Astrocyte (in vitro differentiated cells and primary cell): ENCODE results near the gene SEPTIN12. TPM values are rescaled to one million over a fixed set of nuclear protein-coding genes. Genes with fewer than 3 reads are reported as not detected.

Source experiments
- DNase-seq: peaks from one replicate; pipeline ENCODE4 v3.0.0-alpha.2; 2010; ENCODE audit warnings: low read depth
- FAIRE-seq: peaks from 2 replicates; lab custom pipeline; 2011; peaks lifted over from hg19 to GRCh38; lab: Jason Lieb, UNC
- H2AFZ ChIP-seq: 2 replicates; pipeline ENCODE4 v1.6.0; 2012; ENCODE audit warnings: low read depth, low read length, inconsistent platforms
- H3K27ac ChIP-seq: 2 replicates; pipeline ENCODE4 v1.5.1; 2011; ENCODE audit warnings: low read depth, low read length, inconsistent platforms
- H3K27me3 ChIP-seq: 2 replicates; pipeline ENCODE4 v1.6.0; 2011; ENCODE audit warnings: low read length, inconsistent platforms; ENCODE audit not compliant: insufficient read depth
- H3K36me3 ChIP-seq: 2 replicates; pipeline ENCODE4 v1.5.1; 2011; ENCODE audit warnings: low read length, inconsistent platforms; ENCODE audit not compliant: insufficient read depth
- H3K4me1 ChIP-seq: 2 replicates; pipeline ENCODE4 v1.5.1; 2011; ENCODE audit warnings: low read length, inconsistent platforms; ENCODE audit not compliant: insufficient read depth
- H3K4me2 ChIP-seq: 2 replicates; pipeline ENCODE4 v1.6.0; 2012; ENCODE audit warnings: low read length, inconsistent platforms
- H3K4me3 ChIP-seq: 2 replicates; pipeline ENCODE4 v1.5.1; 2011; ENCODE audit warnings: low read depth, mild to moderate bottlenecking, low read length, inconsistent platforms; ENCODE audit not compliant: insufficient read depth
- H3K79me2 ChIP-seq: 2 replicates; pipeline ENCODE4 v1.6.0; 2012; ENCODE audit warnings: mild to moderate bottlenecking, low read length, inconsistent platforms; ENCODE audit not compliant: insufficient read depth
- H3K9ac ChIP-seq: 2 replicates; pipeline ENCODE4 v1.6.0; 2012; ENCODE audit warnings: mild to moderate bottlenecking, low read length, inconsistent platforms
- H3K9me3 ChIP-seq: 2 replicates; pipeline ENCODE4 v1.5.1; 2012; ENCODE audit warnings: low read depth, mild to moderate bottlenecking, low read length, inconsistent platforms; ENCODE audit not compliant: insufficient read depth
- H4K20me1 ChIP-seq: 2 replicates; pipeline ENCODE4 v1.6.0; 2012; ENCODE audit warnings: low read length, inconsistent platforms; ENCODE audit not compliant: insufficient read depth
- H3K27ac Mint-ChIP-seq: one replicate; pipeline ENCODE4 v1.8.0; 2021; ENCODE audit warnings: mild to moderate bottlenecking, mixed read lengths; ENCODE audit not compliant: unreplicated experiment
- H3K27me3 Mint-ChIP-seq: one replicate; pipeline ENCODE4 v1.8.0; 2021; ENCODE audit warnings: low read depth, mixed read lengths; ENCODE audit not compliant: unreplicated experiment
- H3K36me3 Mint-ChIP-seq: one replicate; pipeline ENCODE4 v1.8.0; 2021; ENCODE audit warnings: low read depth, mixed read lengths; ENCODE audit not compliant: unreplicated experiment
- H3K4me1 Mint-ChIP-seq: one replicate; pipeline ENCODE4 v1.8.0; 2021; ENCODE audit warnings: low read depth, mixed read lengths; ENCODE audit not compliant: unreplicated experiment
- H3K4me3 Mint-ChIP-seq: one replicate; pipeline ENCODE4 v1.8.0; 2021; ENCODE audit warnings: mild to moderate bottlenecking, moderate library complexity, mixed read lengths; ENCODE audit not compliant: unreplicated experiment
- H3K9me3 Mint-ChIP-seq: one replicate; pipeline ENCODE4 v1.8.0; 2021; ENCODE audit warnings: mild to moderate bottlenecking, mixed read lengths; ENCODE audit not compliant: unreplicated experiment
- EZH2 ChIP-seq: IDR thresholded peaks from 2 replicates; pipeline ENCODE4 v1.6.1; 2012; ENCODE audit warnings: mild to moderate bottlenecking, low read length, inconsistent platforms; ENCODE audit not compliant: insufficient read depth
- total RNA-seq: library from RNA; stranded (reverse); gene quantifications from 2 replicates; pipeline ENCODE4 v1.2.1, GENCODE V29; 2021
- TF ChIP-seq, protein P1 (sequence below): IDR thresholded peaks from 2 replicates; pipeline ENCODE4 v1.5.1; 2011; ENCODE audit warnings: low read depth, mild to moderate bottlenecking, inconsistent platforms, low read length, moderate library complexity; ENCODE audit not compliant: insufficient read depth

Gene SEPTIN12
- total RNA-seq, 1 donor from 2014 or later: 5.9 TPM

DNA sequence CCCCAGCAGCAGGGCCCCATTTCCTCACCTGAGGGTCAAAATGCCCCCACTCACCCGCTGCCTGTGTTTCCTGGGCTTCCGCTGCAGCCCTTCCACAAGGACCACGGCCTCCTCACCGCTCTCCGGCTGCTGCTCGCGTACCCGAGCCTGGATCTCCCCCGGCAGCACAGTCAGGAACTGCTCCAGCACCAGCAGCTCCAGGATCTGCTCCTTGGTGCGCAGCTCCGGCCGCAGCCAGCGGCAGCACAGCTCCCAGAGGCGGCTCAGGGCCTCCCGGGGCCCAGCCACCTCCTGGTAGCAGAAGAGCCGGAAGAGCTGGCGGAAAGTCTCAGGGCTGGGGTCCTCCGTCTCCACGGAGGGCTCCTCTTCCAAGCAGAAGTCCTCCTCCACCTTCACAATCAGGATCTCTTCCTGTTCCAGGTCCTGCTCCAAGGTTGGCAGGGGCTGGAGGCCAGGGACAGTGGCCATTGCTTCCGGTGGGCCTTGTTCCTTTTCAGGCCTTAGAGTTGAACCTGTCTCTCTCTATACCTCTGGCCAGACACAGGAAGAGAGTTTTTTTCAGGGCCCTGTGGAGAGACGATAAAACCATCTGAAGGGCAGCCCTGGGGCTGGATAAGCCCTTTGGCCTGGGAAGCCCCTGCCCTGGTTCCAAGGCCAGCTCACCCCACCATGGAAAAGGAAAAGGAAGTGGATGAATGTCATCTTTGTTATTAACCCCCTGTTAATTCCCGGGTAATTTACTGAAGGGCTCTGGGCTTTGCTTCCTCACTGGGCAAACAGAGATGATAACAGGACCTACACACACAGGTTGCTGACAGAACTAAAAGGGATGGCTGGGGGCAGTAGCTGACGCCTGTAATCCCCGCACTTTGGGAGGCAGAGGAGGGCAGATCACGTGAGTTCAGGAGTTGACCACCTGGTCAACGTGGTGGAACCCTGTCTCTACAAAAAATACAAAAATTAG is 22.4 kb downstream of the SEPTIN12 start:
- peaks cover 11% of the 10 kb centered on the region for H4K20me1 ChIP-seq
- H3K36me3 ChIP-seq: no peaks in the 10 kb centered on the region
- no peaks in the 10 kb centered on the region for H3K27me3 ChIP-seq
- TF ChIP-seq, protein P1, sequence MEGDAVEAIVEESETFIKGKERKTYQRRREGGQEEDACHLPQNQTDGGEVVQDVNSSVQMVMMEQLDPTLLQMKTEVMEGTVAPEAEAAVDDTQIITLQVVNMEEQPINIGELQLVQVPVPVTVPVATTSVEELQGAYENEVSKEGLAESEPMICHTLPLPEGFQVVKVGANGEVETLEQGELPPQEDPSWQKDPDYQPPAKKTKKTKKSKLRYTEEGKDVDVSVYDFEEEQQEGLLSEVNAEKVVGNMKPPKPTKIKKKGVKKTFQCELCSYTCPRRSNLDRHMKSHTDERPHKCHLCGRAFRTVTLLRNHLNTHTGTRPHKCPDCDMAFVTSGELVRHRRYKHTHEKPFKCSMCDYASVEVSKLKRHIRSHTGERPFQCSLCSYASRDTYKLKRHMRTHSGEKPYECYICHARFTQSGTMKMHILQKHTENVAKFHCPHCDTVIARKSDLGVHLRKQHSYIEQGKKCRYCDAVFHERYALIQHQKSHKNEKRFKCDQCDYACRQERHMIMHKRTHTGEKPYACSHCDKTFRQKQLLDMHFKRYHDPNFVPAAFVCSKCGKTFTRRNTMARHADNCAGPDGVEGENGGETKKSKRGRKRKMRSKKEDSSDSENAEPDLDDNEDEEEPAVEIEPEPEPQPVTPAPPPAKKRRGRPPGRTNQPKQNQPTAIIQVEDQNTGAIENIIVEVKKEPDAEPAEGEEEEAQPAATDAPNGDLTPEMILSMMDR: no peak
- TF ChIP-seq EZH2: no peak
- H3K4me1 ChIP-seq: peaks cover 7% of the 10 kb centered on the region
- Mint-ChIP-seq H3K27ac (peak overlapping the region; percentile 71), H3K36me3 (peaks cover 13% of the 10 kb centered on the region), H3K4me3 (peak overlapping the region; percentile 93), H3K4me1 (peaks cover 13% of the 10 kb centered on the region), H3K9me3 (peaks cover 2% of the 10 kb centered on the region), H3K27me3 (no peaks in the 10 kb centered on the region)
- H3K4me3 ChIP-seq: peak overlapping the region; percentile 77
- H3K9me3 ChIP-seq: no peaks in the 10 kb centered on the region
- H3K79me2 ChIP-seq: peaks cover 36% of the 10 kb centered on the region
- no peak for DNase-seq
- peak overlapping the region; percentile 85 for H3K4me2 ChIP-seq
- H3K27ac ChIP-seq: peak overlapping the region; percentile 74
- no peak for FAIRE-seq
- peak overlapping the region; percentile 94 for H3K9ac ChIP-seq
- H2AFZ ChIP-seq: no peak overlapping the region

DNA sequence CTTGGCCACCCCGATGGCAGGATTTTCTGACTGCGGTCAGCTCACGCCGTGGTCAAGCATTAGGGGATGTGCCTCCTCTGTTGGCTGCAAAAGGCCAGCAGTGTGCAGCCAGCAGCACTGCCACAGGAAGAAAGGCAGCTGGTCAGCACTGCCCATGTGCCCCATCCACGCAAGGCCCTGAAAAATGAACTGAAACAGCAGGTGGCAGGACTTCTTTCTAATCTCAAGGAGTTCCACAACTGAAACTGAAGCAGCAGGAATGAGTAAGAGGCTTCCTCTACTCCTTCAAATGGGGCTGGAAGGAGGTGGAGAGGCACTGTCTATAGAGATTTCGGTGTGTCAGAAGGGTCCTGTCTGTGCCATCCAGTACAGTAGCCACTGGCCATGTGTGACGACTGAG is 24.4 kb downstream of the SEPTIN12 start:
- H2AFZ ChIP-seq: no peak overlapping the region
- no peaks in the 10 kb centered on the region for H3K9me3 ChIP-seq
- FAIRE-seq (no peak), DNase-seq (no peak)
- peaks cover 5% of the 10 kb centered on the region for H3K36me3 ChIP-seq
- Mint-ChIP-seq H3K36me3 (peaks cover 25% of the 10 kb centered on the region), H3K27ac (no peak overlapping the region), H3K27me3 (no peaks in the 10 kb centered on the region), H3K9me3 (no peaks in the 10 kb centered on the region), H3K4me3 (no peak overlapping the region), H3K4me1 (peaks cover 13% of the 10 kb centered on the region)
- no peak overlapping the region for H3K4me3 ChIP-seq
- peaks cover 7% of the 10 kb centered on the region for H3K4me1 ChIP-seq
- no peak overlapping the region for H3K9ac ChIP-seq
- peaks cover 36% of the 10 kb centered on the region for H3K79me2 ChIP-seq
- H3K4me2 ChIP-seq: no peak overlapping the region
- peaks cover 16% of the 10 kb centered on the region for H4K20me1 ChIP-seq
- no peak overlapping the region for H3K27ac ChIP-seq
- TF ChIP-seq EZH2: no peak
- TF ChIP-seq, protein P1: no peak
- H3K27me3 ChIP-seq: no peaks in the 10 kb centered on the region

DNA sequence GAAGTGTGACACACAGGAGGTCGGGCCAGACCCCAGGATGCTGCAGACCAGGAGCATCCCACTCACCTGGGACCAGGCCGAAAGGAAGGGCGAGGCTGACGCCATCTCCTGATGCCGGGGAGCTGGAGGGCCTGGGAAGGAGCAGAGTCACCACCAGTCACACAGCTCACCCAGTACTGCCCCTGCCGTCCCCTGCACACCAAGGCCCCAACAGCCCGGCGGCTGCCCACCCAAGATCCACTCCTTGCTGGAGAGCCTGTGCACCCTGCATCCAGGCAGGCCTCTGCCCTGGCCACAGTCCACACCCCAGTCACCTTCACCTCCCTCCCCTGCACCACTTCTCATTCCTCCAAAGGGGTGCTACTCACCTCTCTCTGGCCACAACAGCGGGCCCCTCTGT is 25.9 kb downstream of the SEPTIN12 start:
- Mint-ChIP-seq H3K4me1 (peaks cover 8% of the 10 kb centered on the region), H3K4me3 (no peak overlapping the region), H3K27me3 (no peaks in the 10 kb centered on the region), H3K9me3 (no peaks in the 10 kb centered on the region), H3K27ac (peak overlapping the region; percentile 18), H3K36me3 (peaks cover 31% of the 10 kb centered on the region)
- FAIRE-seq (no peak), DNase-seq (no peak)
- Histone ChIP-seq H3K4me2 (no peak overlapping the region), H3K27me3 (no peaks in the 10 kb centered on the region), H3K9ac (no peak overlapping the region), H3K4me1 (peaks cover 7% of the 10 kb centered on the region), H2AFZ (no peak overlapping the region), H3K4me3 (no peak overlapping the region), H3K79me2 (peaks cover 35% of the 10 kb centered on the region), H3K36me3 (peaks cover 9% of the 10 kb centered on the region), H4K20me1 (peaks cover 23% of the 10 kb centered on the region), H3K27ac (no peak overlapping the region), H3K9me3 (no peaks in the 10 kb centered on the region)
- TF ChIP-seq, protein P1: no peak
- TF ChIP-seq EZH2: no peak
